ENCODE results near the gene FLRT3.

FLRT3 gene

DNA sequence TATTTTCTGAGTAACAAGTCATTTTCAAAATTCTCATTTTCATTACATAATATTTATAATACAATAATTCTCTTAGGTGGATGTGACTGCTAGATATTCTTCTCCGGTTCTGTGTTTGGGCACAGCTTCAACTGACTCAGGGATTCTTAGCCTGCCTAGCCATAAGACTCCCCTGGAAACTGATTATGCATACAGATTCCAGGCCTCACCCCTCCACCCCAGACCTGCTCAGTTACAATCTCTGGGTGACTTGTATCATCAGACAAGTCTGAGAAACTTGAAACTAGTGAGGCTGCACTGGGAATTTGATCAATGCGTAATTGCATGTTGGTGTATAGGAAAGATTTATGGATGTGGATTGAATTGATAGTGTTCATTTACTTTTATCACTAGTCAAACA lies 25.4 kb downstream of the FLRT3 start:
- DNase-seq (ENCODE audit: insufficient read length): no peak
- no peak for FAIRE-seq
- TF ChIP-seq POLR2AphosphoS5 (IDR thresholded peaks at IDR 0.05; ENCODE audit: low read depth, low read length): no peak
- TF ChIP-seq TAF1 (IDR thresholded peaks at IDR 0.05; ENCODE audit: borderline replicate concordance, low read depth, low read length): no peak
- no peak for TF ChIP-seq POLR2A (IDR thresholded peaks at IDR 0.05; ENCODE audit: low read depth, low read length)

DNA sequence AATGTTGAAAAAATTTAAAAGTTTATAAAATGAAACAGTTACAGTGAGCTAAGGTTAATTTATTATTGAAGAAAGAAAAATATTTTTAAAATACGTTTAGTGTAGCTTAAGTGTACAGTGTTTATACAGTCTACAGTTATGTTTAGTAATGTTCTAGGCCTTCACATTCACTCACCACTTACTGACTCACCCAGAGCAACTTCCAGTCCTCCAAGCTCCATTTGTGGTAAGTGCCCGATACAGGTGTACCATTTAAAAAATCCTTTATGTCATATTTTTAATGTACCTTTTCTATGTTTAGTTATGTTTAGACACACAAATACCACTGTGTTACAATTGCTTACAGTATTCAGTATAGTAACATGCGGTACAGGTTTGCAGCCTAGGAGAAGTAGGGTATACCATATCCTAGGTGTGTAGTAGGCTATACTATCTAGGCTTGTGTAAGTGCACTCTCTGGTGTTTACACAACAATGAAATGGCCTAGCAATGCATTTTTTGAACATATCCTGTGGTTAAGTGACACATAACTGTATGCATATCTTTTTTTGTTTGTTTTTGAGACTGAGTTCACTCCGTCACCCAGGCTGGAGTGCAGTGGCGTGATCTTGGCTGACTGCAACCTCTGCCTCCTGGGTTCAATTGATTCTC lies 26.3 kb downstream of the FLRT3 start:
- FAIRE-seq (no peak), DNase-seq (ENCODE audit: insufficient read length) (no peak)
- TF ChIP-seq POLR2A (IDR thresholded peaks at IDR 0.05; ENCODE audit: low read depth, low read length) (no peak), TAF1 (IDR thresholded peaks at IDR 0.05; ENCODE audit: borderline replicate concordance, low read depth, low read length) (no peak), POLR2AphosphoS5 (IDR thresholded peaks at IDR 0.05; ENCODE audit: low read depth, low read length) (no peak)

DNA sequence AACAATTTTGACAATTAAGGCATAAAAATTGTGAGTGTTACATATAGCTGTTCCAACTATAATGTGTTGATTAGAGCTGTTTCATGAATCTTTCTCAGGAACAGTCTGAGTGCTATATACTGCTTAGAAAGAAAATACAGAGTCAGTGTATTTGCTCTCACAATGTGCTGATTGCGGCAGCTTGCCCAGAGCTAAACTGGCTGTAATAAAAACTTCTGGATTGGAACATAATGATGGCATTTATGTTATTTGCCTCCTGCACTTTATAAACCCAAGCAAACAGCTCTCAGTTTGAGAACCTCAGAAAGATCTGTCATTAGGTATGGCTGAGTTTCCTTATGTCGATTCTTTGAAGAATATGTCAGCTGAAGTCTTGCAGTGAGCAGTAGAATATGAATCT lies 29.5 kb downstream of the FLRT3 start:
- FAIRE-seq (no peak), DNase-seq (ENCODE audit: insufficient read length) (no peak)
- TF ChIP-seq TAF1 (IDR thresholded peaks at IDR 0.05; ENCODE audit: borderline replicate concordance, low read depth, low read length): no peak
- no peak for TF ChIP-seq POLR2AphosphoS5 (IDR thresholded peaks at IDR 0.05; ENCODE audit: low read depth, low read length)
- no peak for TF ChIP-seq POLR2A (IDR thresholded peaks at IDR 0.05; ENCODE audit: low read depth, low read length)

DNA sequence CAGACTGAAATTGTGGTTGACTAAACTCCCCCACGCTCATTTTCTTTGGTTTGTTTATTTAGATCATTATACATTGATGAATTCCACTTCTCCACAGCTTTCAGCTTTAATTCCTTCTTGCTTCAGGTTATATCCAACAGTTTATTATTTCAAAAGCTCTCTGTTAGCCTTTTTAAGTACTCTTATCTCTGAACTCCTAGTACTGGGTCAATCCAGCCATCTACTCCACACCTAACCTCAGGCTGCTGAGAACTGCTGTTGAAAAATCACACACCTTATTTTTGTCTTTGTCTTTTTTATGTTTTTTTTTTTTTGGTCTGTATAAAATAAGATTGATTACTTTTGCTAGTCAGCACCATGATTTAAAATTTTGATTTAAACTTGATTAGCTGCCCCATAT lies 32.9 kb downstream of the FLRT3 start:
- TF ChIP-seq TAF1 (IDR thresholded peaks at IDR 0.05; ENCODE audit: borderline replicate concordance, low read depth, low read length): no peak
- no peak for TF ChIP-seq POLR2AphosphoS5 (IDR thresholded peaks at IDR 0.05; ENCODE audit: low read depth, low read length)
- TF ChIP-seq POLR2A (IDR thresholded peaks at IDR 0.05; ENCODE audit: low read depth, low read length): no peak
- FAIRE-seq: no peak
- no peak for DNase-seq (ENCODE audit: insufficient read length)

DNA sequence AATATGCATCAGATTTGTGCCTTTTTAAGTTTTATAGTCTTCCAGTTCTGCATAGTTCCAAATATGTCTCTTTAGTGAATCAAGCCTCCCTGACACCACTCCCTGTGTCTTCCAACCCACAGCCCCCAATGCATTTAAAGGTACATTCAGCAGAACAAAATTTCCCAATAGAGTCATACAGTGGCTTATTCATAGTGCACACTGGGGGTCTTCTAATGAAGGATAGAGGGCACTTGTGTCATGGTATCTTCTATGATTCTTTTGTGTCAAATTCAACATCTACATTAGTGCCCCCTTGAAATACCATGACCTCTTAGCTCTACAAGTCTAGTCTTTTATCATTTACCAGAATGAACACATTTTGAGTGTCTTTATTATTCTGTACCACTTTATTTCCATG lies 33.8 kb downstream of the FLRT3 start:
- no peak for DNase-seq (ENCODE audit: insufficient read length)
- FAIRE-seq: no peak
- TF ChIP-seq TAF1 (IDR thresholded peaks at IDR 0.05; ENCODE audit: borderline replicate concordance, low read depth, low read length) (no peak), POLR2AphosphoS5 (IDR thresholded peaks at IDR 0.05; ENCODE audit: low read depth, low read length) (no peak), POLR2A (IDR thresholded peaks at IDR 0.05; ENCODE audit: low read depth, low read length) (no peak)

DNA sequence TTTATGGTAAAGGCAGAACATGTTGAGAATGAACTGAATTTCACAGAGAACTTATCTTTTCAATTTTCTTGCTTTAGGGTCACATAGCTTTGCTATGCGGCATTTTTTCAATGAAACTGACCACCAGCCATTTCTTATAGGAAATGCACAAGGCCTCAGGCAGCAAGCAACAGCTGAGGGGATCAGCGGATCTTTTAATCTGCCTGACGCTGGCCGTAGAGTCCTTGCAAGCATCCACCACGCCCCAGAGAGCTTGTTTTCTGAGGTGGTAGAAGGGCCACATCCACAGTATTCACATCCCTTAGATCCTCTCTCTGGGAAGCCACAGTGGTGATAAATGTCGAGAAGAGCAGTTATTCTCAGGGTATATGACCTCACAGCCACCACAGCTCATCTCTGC lies 34.3 kb downstream of the FLRT3 start:
- no peak for DNase-seq (ENCODE audit: insufficient read length)
- no peak for FAIRE-seq
- no peak for TF ChIP-seq POLR2AphosphoS5 (IDR thresholded peaks at IDR 0.05; ENCODE audit: low read depth, low read length)
- TF ChIP-seq POLR2A (IDR thresholded peaks at IDR 0.05; ENCODE audit: low read depth, low read length): no peak
- no peak for TF ChIP-seq TAF1 (IDR thresholded peaks at IDR 0.05; ENCODE audit: borderline replicate concordance, low read depth, low read length)

DNA sequence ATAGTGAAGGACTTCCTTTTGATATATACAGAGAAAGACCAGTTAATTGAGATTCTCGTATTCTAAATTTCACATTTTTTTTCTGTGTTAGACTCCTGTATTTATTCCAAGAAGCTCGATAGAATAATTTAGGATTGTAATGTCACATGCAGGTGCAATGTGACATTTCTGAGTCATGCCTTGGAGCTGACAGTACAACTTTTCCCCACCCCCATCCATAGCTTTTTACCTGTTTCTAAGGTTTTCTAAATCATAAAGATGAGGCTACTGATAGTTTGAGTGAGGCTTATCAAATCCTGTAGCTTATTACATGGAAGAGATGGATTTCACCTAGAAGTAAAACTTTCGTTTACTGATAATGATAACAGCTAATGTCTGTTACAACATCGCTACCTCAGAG lies 37.6 kb downstream of the FLRT3 start:
- no peak for FAIRE-seq
- TF ChIP-seq TAF1 (IDR thresholded peaks at IDR 0.05; ENCODE audit: borderline replicate concordance, low read depth, low read length) (no peak), POLR2A (IDR thresholded peaks at IDR 0.05; ENCODE audit: low read depth, low read length) (no peak), POLR2AphosphoS5 (IDR thresholded peaks at IDR 0.05; ENCODE audit: low read depth, low read length) (no peak)
- DNase-seq (ENCODE audit: insufficient read length): no peak

DNA sequence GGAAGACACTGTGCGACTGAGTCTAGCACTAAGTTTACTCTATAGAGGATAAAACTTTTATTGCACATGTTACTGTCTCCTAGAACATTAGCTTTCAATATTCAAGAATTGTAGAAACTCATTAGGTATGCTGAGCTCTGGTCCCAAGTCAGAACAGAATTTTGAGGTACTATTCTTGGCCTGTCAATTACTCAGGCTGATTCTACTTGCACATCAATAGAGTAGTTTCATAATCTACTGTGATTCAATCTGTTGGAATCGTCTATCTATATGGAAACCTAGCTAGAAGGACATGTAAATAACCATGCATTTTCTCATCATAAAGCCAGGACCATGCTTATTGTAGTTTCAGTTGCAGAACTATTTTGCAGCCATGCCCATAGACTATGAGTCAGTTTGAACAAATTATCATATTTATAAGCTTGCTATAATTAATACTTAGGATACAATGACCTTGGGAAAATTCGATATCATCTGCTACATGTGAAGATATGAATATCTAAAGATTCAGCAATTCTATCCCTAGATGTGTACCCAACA lies 41.6 kb downstream of the FLRT3 start:
- DNase-seq (ENCODE audit: insufficient read length): no peak
- FAIRE-seq: no peak
- TF ChIP-seq POLR2AphosphoS5 (IDR thresholded peaks at IDR 0.05; ENCODE audit: low read depth, low read length) (no peak), TAF1 (IDR thresholded peaks at IDR 0.05; ENCODE audit: borderline replicate concordance, low read depth, low read length) (no peak), POLR2A (IDR thresholded peaks at IDR 0.05; ENCODE audit: low read depth, low read length) (no peak)

DNA sequence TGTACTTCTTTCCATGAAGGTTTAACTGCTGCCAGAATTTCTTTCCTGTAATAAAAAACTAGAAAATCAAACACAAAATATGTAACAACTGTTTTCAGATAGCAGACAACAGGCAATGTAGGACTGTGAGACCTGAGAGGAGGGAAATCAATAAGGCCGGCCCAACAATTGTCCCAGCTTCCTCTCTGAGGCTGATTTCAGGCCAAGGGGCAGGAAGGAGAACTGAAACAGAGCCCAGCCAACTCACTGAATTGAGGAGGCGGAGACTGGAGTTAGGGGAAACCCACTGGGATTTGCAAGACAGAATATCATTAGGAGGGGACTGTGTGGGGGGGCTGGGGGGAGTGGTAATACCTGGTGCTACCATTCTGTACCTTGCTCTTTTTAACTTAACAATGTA lies 42.2 kb downstream of the FLRT3 start:
- no peak for TF ChIP-seq POLR2AphosphoS5 (IDR thresholded peaks at IDR 0.05; ENCODE audit: low read depth, low read length)
- DNase-seq (ENCODE audit: insufficient read length) (no peak), FAIRE-seq (no peak)

DNA sequence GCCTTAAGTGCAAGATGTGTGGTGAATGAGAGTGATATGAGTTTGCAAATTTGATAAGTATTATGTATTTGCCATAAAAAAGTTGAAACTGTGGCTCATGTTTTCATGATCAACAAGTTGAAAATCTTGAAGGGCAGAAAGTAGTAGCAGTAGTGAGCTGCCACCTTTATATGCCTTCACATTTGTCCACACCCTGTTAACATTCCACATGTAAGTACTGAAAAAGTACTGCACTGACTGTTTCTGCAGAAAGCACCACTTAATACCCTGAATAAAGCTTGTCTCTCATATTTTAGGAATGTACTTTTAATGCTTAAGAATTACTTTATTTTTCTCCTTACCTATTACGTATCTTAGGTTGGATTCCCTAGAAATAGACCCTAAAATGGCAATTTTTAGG lies 45.9 kb downstream of the FLRT3 start:
- TF ChIP-seq POLR2A (IDR thresholded peaks at IDR 0.05; ENCODE audit: low read depth, low read length) (no peak), TAF1 (IDR thresholded peaks at IDR 0.05; ENCODE audit: borderline replicate concordance, low read depth, low read length) (no peak), POLR2AphosphoS5 (IDR thresholded peaks at IDR 0.05; ENCODE audit: low read depth, low read length) (no peak)
- DNase-seq (ENCODE audit: insufficient read length) (no peak), FAIRE-seq (no peak)

DNA sequence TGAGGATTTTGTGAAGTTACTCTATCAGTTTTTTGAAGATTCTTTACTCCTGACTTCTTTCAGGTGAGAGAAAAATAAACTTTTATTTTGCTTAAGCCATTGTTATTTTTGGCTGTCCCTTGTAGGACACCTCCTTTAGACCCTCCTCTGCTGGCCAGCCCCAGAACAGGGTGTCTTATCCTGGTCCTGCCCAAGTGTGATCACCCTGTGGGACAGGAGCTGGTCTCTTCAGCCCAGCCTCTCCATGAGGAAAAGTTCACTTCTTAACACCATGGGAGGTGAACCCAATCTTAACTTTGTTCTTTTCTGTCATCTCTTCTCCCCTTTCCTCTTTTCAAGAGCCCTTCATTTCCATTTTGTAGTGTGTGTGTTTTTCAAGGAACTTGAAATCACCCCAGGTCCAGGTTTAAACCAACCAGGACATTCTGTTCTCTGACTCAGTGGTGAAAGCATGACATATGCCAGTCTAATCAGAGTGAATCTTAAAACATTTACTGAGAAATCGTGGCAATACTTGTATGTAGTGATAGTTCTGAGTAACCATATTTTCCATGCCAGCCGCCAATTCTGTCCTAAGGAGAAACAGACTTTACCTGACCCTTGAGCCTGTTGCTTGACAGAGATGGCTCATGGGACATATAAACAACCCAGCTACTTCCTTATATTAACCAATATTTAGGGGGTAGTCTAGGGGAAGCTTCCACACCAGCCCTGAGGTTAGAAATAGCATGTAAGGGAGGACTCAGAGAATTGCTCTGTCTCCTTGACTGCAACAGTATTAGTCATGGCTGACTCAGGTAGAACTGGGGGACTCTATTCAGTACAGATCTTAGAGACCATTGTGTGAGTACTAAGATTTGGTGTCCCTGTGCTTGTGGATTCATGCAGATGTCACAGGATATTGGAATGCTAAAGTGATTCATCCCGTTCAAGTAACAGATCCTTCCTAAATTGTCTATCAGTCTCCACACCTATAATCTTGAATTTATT lies 48.8 kb downstream of the FLRT3 start:
- FAIRE-seq: no peak
- TF ChIP-seq POLR2AphosphoS5 (IDR thresholded peaks at IDR 0.05; ENCODE audit: low read depth, low read length) (no peak), TAF1 (IDR thresholded peaks at IDR 0.05; ENCODE audit: borderline replicate concordance, low read depth, low read length) (no peak), POLR2A (IDR thresholded peaks at IDR 0.05; ENCODE audit: low read depth, low read length) (no peak)
- no peak for DNase-seq (ENCODE audit: insufficient read length)

DNA sequence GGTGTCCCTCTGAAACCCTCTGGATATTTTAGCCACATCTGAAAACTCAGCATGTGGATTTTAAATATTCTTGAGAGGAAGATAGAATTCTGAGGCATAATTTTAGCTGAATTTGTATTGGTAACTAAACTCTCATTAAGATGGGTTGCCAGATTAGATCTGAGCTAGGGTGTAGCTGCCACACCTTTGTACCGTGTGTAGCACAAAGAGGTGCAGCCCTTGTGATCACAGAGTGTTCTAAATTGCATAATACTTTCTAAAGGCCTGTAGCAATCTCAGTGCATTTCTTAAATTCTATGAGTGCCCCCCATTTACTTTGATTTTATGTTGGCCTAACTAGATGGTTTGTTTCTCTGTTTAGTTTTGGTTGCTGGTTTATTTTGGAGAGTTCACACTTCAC lies 53.0 kb downstream of the FLRT3 start:
- no peak for FAIRE-seq
- no peak for DNase-seq (ENCODE audit: insufficient read length)
- no peak for TF ChIP-seq POLR2AphosphoS5 (IDR thresholded peaks at IDR 0.05; ENCODE audit: low read depth, low read length)
- TF ChIP-seq POLR2A (IDR thresholded peaks at IDR 0.05; ENCODE audit: low read depth, low read length): no peak
- no peak for TF ChIP-seq TAF1 (IDR thresholded peaks at IDR 0.05; ENCODE audit: borderline replicate concordance, low read depth, low read length)
